GM18511 (cell line): ENCODE results near the gene TMEM181.
"Not testable (repeated sequence)": the region's sequence is repeated elsewhere in the genome, so short reads cannot be mapped to it uniquely, and the experiment has no call there.

Experiments used
- ATAC-seq: cut with Tn5 transposase; IDR thresholded peaks from one replicate; pipeline ENCODE4 v1.9.1; 2021; ENCODE audit warnings: mild to moderate bottlenecking, moderate library complexity; ENCODE audit not compliant: unreplicated experiment

Gene TMEM181

DNA sequence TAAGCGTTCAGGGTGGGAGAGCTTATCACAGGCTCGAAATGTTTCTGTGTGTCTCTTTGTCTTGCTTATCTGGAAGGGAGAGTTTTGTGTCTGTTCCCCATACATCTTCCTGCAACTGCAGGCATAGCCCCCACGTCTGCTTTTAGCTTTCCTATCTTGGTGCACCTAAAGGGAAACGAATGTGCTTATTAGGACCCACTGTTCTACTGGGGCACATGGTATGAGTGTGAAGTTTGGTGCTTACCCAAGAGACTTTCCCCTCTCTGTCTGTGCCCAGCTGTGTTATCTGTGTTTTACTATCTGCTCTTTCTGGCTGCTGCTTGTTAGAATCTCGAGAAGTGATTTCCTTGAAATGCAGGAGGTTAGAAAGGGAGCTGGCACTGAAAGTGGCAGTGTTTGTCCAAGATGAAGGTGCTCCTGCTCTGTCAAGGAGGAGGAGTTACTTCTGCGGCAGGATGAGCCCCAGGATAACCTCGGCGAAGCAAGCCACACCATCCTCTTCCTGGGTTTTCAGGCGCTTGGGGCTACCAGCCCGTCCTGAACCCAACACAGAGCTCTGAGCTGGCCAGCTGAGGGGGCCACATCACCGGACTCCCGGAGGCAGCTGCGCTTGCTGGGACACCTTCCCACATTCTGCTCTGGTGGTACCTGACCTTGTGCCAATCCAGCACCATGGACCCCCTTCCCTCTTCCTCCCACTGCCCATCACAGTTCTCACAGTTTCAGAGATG is 61.2 kb downstream of the TMEM181 start:
- ATAC-seq, result no peak

DNA sequence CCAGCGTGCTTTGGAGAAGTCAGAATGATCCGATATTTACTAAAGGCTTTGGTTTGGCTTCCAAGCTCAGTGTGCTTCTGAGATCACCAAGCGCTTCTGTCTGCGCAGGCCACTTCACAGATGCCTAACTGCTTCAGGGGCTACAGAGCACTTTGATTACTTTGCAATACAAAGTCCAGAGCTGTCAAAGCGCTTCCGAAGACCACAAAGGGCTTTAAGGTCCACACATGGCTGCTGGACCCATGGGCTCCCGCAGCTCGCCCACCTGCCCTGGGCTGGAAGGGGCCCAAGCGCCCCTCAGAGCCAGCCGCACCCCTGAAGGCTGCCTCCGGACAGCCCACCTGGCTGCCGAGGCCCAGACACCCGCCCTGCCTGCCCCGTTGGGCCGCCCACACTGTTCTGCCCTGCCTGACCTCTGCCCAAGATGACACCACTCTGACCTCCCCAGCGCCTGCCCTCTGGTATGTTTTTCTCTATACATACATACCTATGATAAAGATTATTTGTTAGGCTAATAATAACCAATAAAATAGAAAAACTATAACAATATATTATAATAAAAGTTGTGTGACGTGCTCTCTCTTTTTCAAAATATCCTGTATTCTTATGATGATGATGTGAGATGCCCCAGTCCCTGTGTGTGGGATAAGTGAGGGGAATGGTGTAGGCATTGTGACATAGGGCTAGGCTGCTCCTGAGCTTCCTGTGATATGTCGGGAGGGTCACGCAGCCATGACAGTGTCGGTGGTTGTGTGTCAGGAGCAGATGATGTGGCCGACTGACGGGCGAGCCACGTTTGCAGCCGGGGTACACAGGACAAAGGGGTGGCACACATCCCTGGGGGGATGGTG is 62.0 kb downstream of the TMEM181 start:
- no peak for ATAC-seq

- ATAC-seq, result no peak
Observed at GRCh38 chr6:158622545-158623190, 62.8 kb downstream of the TMEM181 start.

DNA sequence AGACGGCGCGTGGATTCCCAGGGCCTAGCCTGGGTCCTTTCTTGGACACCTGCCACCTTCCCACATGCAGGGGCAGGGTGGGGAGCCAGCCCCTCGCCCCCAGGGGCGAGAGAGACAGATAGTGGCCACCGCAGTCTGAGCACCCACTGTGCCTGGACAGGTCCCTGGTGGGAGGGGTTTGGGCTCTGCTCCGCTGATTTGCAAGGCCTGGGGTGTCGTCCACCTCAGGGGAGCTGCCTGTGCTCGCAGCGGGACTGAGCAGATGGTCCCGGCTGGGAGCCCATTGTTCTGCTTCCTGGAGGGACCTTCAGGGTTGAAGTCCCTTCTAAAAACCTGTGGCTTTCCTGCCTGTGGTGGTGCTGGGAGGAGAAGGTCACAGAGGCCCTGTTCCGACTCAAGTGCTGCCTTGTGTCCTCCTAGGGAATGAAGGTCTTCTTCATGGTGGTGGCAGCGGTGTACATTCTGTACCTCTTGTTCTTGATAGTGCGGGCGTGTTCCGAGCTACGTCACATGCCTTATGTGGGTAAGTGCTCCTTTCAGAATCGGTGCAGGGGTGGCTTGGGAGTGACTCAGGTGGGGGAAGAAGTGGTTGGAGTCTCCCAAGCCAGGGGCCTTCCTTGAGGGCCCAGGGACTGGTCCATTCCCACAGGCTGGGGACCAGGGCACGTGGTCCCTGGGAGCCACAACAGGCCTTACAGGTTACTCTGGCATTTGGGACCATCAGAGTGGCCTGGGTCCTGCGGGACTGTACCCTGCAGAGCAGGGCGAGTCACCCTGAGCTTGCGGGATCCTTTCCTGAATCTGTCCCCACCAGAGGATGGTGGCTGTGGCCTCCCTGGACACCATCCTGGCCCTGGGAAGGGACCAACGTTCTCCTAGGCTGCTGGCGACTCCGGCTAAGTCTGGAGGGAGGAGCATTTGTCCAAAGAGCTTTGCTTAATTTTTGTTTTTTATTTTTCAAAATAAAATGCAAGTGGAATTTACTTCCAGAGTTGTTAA is 65.1 kb downstream of the TMEM181 start:
- no peak for ATAC-seq

- no peak for ATAC-seq
Observed at GRCh38 chr6:158625881-158626305, 66.0 kb downstream of the TMEM181 start.

DNA sequence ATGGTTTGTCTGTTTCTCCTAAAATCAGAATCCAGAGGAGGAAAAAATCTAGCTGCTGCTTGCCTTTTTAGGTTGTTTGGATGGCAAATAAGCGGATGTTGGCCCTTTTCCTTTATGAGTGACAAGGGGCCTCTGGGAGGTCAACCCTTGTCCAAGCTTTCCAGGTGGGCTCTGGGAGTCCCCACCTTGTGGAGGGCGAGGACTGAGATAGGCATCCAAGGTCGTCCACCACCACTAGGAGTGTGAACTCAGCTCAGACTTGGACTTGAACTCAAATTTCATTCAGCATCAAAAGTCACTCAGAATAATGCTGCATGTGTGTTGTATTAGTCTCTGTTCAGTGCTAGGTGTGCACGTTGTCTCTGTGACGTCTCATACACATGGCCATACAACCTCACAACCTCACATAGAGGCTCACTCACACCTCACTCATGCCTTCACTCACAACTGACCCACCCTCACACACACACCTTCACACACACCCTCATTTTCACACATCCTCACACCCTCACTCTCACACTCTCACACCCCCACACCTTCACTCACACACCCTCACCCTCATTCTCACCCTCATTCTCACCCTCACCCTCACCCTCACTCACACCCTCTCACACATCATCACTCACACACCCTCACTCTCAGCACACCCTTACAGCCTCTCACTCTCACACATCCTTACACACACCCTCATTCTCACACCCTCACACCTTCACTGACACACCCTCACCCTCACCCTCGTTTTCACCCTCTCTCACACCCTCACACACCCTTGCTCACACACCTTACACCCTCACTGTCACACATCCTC is 66.7 kb downstream of the TMEM181 start:
- no peak for ATAC-seq

- ATAC-seq, result no peak
Observed at GRCh38 chr6:158627168-158627939, 67.5 kb downstream of the TMEM181 start.

DNA sequence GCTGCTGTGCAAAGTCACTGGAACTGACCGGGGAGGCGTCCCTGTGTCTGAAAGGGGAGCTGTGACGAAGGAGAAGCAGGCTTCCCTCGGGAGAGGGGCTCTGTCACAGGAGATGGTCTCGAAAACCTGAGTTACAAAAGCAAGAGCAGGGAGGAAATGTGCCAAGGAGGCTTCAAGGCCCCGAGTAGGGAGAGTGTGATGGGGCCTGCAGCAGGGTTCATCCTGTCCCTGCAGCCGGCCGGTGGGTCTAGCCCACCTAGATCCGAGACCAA is 68.0 kb downstream of the TMEM181 start:
- no peak for ATAC-seq

DNA sequence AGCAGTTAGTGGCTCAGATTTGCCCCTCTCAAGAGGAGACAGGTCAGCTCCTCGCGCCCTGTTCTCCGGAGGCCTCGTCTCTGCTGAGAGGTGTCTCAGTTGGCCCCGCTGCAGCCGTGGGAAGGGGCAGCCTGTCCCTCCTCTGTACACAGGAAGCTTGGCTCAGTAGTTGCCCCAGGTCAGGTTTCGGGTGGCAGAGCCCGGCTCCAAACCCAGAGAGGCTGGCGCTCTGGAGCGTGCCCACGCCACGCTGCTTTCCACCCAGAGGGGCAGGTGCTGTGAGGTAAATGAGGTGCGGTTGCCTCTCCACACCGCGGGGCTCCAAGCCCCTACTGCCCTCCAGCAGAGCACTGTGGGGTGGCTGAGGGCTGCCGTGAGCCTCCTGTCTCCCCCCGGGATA is 68.7 kb downstream of the TMEM181 start:
- ATAC-seq, result no peak

GRCh38 chr6:158629367-158630221 is 69.7 kb downstream of the TMEM181 start:
- no peak for ATAC-seq

- no peak for ATAC-seq
Observed at GRCh38 chr6:158630938-158631616, 71.2 kb downstream of the TMEM181 start.

DNA sequence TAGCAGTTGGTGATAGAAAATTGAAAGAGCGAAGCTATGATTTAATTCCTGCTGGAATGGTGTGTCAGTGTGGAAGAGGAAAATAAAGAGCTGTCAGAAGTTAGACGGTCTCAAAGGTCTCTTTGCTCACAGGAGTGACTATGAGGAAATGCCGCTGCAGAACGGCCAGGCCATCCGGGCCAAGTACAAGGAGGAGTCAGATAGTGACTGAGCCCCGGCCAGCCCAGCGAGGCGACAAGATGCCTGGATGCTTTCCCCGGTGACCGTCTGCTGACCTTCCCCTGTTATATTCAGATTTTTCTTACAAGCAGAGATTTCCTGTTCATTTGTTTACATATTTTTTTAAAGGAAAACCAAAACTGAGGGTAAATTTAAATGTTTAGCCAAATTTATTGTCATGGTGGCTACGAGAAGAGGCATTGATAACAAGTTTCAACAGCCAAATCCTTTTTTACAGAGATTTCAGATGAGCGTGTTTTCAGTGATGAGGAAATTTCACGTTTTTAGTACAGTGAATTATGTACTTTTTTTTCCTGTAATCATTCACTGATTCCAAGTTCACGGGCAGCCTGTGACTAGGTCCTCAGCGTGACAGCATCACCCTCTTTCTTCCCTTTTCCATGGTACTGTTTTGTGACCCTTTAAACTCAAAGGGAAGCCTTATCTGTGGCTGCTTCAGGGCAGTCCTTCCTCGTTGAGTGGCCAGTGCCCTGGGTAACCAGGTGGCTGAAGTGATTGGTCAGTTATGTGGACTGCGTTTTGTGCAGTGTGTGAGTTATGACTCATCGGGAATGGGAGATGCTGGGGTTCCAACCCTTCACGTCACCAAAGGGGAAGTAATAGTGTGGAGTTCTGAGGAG is 72.0 kb downstream of the TMEM181 start:
- ATAC-seq, result no peak

DNA sequence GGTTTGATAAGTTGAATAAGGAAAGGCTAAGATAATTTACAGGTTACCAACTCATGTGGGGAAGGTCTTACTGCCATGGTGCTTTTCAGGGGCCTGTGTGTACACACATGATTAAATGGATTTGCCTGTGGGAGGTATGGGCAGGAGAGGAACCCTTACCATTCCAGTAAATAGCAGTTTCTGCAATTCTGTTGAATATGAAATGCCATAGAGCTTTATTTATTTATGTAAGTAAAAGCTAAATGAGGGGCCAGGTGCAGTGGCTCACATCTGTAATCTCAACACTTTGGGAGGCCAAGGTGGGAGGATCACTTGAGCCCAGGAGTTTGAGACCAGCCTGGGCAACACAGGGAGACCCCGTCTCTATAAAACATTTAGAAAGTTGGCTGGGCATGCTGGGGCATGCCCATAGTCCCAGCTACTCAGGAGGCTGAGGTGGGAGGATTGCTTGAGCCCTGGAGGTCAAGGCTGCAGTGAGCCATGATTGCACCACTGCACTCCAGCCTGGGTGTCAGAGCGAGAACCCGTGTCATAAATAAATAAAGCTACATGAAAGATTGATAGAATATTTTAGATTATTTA is 72.7 kb downstream of the TMEM181 start:
- ATAC-seq, result not testable (repeated sequence)

- no peak for ATAC-seq
Observed at GRCh38 chr6:158633127-158633526, 73.2 kb downstream of the TMEM181 start.

DNA sequence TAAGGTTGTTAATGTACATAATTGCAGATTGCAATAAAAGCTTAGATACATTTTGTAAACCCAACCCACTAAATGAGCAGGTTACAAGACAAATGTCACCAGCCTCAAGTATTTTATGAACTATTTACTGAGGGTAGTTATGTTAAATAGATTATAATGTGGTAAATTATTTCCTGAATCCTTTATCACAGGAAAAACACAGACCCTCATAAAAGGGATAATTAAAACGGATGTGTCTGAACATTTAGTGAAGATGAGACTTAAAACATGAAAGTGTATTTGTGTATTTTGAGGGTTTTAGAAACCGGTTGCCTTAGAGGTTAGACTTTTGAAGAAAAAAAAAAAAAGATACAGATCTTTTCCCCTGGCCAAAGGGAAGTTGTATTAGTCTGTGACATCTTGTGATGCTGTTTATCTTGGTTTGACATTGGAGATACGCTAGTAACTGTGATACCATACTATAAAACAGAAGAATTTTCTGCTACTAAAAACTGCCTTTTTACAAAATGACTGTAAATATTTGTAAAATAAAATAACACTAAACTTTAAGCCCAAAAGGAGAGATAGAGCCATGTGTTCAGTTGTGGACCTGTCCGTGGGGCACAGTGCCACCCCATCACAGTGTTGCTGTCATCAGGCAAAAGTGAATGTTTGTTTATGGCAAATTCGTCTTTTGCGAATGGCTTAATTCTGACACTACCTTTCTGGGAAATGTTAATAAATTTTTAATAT is 75.0 kb downstream of the TMEM181 start:
- ATAC-seq, result no peak
